ENCODE data around the gene PLEKHG7.

- no peak for TF ChIP-seq CTCF (optimal IDR thresholded peaks at IDR 0.05 in 1 of 3, IDR thresholded peaks at IDR 0.05 in 1 of 3, conservative IDR thresholded peaks at IDR 0.05 in 1 of 3; ENCODE audit: extremely low read depth in 1 of 3, insufficient read depth in 2 of 3, low read length in 3 of 3)
- TF ChIP-seq EZH2 (IDR thresholded peaks at IDR 0.05; ENCODE audit: low read length) = no peak
These were observed 7.7 kb upstream of the PLEKHG7 start for GRCh38 chr12:92695056-92695455.
